Testis (tissue), 5 donors: ENCODE measurements around the gene CLDN17. TPM values are rescaled to one million over a fixed set of nuclear protein-coding genes. Genes with fewer than 3 reads are reported as not detected.

ENCODE experiments used
- DNase-seq: peaks from one replicate; pipeline ENCODE4 v3.0.0-alpha.2; 2019
- H3K27ac ChIP-seq, 2 donors: fragments of 200-600 bp; sonication (generic); one replicate each; pipeline ENCODE4 v1.5.1; 2019
- H3K27me3 ChIP-seq: fragments of 200-600 bp; sonication (generic); one replicate; pipeline ENCODE4 v1.5.1; 2019
- H3K36me3 ChIP-seq: fragments of 200-600 bp; sonication (generic); one replicate; pipeline ENCODE4 v1.5.1; 2017; ENCODE audit warnings: low read depth; ENCODE audit errors: missing control alignments
- H3K4me1 ChIP-seq: fragments of 200-600 bp; sonication (generic); one replicate; pipeline ENCODE4 v1.5.1; 2019
- H3K4me3 ChIP-seq, 2 donors: fragments of 200-600 bp; sonication (generic); one replicate each; pipeline ENCODE4 v1.5.1; 2017 to 2019
- H3K9me3 ChIP-seq: fragments of 200-600 bp; sonication (generic); one replicate; pipeline ENCODE4 v1.5.1; 2017
- CTCF ChIP-seq, 3 experiments: fragments of 450-650 bp in 2 of 3; fragments of 200-600 bp in 1 of 3; sonication (generic) in 1 of 3; IDR thresholded peaks; one replicate each; pipeline ENCODE4 v1.5.1; 2016 to 2019; ENCODE audit warnings: antibody characterized with exemption in 3 of 3, mild to moderate bottlenecking in 2 of 3, moderate library complexity in 1 of 3
- POLR2A ChIP-seq: fragments of 450-650 bp; IDR thresholded peaks from one replicate; pipeline ENCODE4 v1.6.1; 2017; ENCODE audit warnings: antibody characterized with exemption, mild to moderate bottlenecking, moderate library complexity
- WGBS, 2 donors: methylation state at CpG; one replicate each; pipeline ENCODE4 v1.1.5; 2018; 5-methylcytosine and 5-hydroxymethylcytosine counted together
- intact Hi-C: fragments of 100-400 bp; cut with DNase I; formaldehyde crosslinking; loops from one replicate; pipeline ENCODE4 v1.15.1; 2023; ENCODE audit warnings: low total_unique reads
- long read RNA-seq, 2 donors: transcript quantifications; one replicate each; lab custom pipeline, GENCODE V29; 2026
- polyA plus RNA-seq: library from polyadenylated mRNA; stranded (reverse); fragments of 350-450 nt; fragmentation: Illumina TruSeq; extraction: RNeasy Lipid Tissue Mini Kit (QIAGEN cat#74804); gene quantifications from one replicate; pipeline ENCODE4 v1.2.3, GENCODE V29; 2014; ENCODE audit warnings: low read depth, low replicate concordance; ENCODE audit not compliant: insufficient read depth
- total RNA-seq, 2 donors: library from RNA; depleted of rRNA; stranded (reverse); fragments of >200 nt; gene quantifications; one replicate each; pipeline ENCODE4 v1.2.3, GENCODE V29; 2016

The CLDN17 gene
- not detected for total RNA-seq
- polyA plus RNA-seq, result 0.46 TPM
- long read RNA-seq, donor 1, result 0 reads
- long read RNA-seq, donor 2, result 0 reads

- no peak for TF ChIP-seq CTCF (IDR thresholded peaks at IDR 0.05)
These were observed at the start of gene CLDN17 for GRCh38 chr21:30166705-30167104. TSS of gene CLDN17 (minus strand) at chr21:30166805. CDS start at chr21:30166617, 188 bp downstream.

GRCh38 chr21:30216041-30216723 is 49.6 kb upstream of the CLDN17 start, which contains the start of gene CLDN8:
TSS of gene CLDN8 (minus strand) at chr21:30216097. CDS start at chr21:30215925, 172 bp downstream.
- no peaks in the 10 kb centered on the region for H3K27me3 ChIP-seq
- intact Hi-C loops, result no loop called here
- H3K27ac ChIP-seq, result no peak within 1 kb of the TSS
- no peaks in the 10 kb centered on the region for H3K36me3 ChIP-seq
- H3K9me3 ChIP-seq, result no peaks in the 10 kb centered on the region
- TF ChIP-seq CTCF (IDR thresholded peaks at IDR 0.05) (no peak), POLR2A (no peak)
- no peak within 1 kb of the TSS for H3K4me3 ChIP-seq
- WGBS, 2 donors, result 64 to 75% methylated on average over 5 of the region's 5 CpGs
- no peak for DNase-seq
- H3K4me1 ChIP-seq, result no peaks in the 10 kb centered on the region

More at GRCh38 chr21:30166705-30167104, at the start of gene CLDN17:
- Histone ChIP-seq H3K27me3 (no peaks in the 10 kb centered on the region), H3K9me3 (no peaks in the 10 kb centered on the region), H3K4me1 (no peaks in the 10 kb centered on the region), H3K4me3 (no peak within 1 kb of the TSS), H3K27ac (no peak within 1 kb of the TSS), H3K36me3 (no peaks in the 10 kb centered on the region)
- no peak for DNase-seq
- WGBS, 2 donors, result 53 to 77% methylated on average over 1 of the region's 1 CpG
- intact Hi-C loops, result no loop called here

GRCh38 chr21:30211071-30211470 is 44.5 kb upstream of the CLDN17 start:
- H3K36me3 ChIP-seq, result no peaks in the 10 kb centered on the region
- no peak for DNase-seq
- no peaks in the 10 kb centered on the region for H3K27me3 ChIP-seq
- no peaks in the 10 kb centered on the region for H3K4me1 ChIP-seq
- no peak overlapping the region for H3K27ac ChIP-seq
- 33 to 51% methylated on average over 1 of the region's 1 CpG for WGBS, 2 donors
- intact Hi-C loops, result no loop called here
- H3K4me3 ChIP-seq, result no peak overlapping the region
- TF ChIP-seq POLR2A (no peak), CTCF (IDR thresholded peaks at IDR 0.05) (no peak)
- H3K9me3 ChIP-seq, result no peaks in the 10 kb centered on the region

- intact Hi-C loops, result no loop called here
- WGBS, 2 donors, result 49 to 52% methylated on average over 5 of the region's 5 CpGs
- Histone ChIP-seq H3K27ac (no peak overlapping the region), H3K27me3 (no peaks in the 10 kb centered on the region), H3K9me3 (no peaks in the 10 kb centered on the region), H3K36me3 (no peaks in the 10 kb centered on the region), H3K4me3 (no peak overlapping the region), H3K4me1 (no peaks in the 10 kb centered on the region)
- no peak for TF ChIP-seq POLR2A
- TF ChIP-seq CTCF (IDR thresholded peaks at IDR 0.05), result no peak
- no peak for DNase-seq
These were observed 43.0 kb upstream of the CLDN17 start for GRCh38 chr21:30209601-30210000.

GRCh38 chr21:30207252-30207579 is 40.6 kb upstream of the CLDN17 start:
- intact Hi-C loops, result no loop called here
- DNase-seq, result no peak
- no peaks in the 10 kb centered on the region for H3K36me3 ChIP-seq
- H3K9me3 ChIP-seq, result no peaks in the 10 kb centered on the region
- no peak for TF ChIP-seq POLR2A
- no peak overlapping the region for H3K27ac ChIP-seq
- 92 to 93% methylated on average over 1 of the region's 1 CpG for WGBS, 2 donors
- no peaks in the 10 kb centered on the region for H3K27me3 ChIP-seq
- H3K4me3 ChIP-seq, result no peak overlapping the region
- no peaks in the 10 kb centered on the region for H3K4me1 ChIP-seq
